GM19467 (cell line): ENCODE data around the gene GALNT3.

Experiments used
- ATAC-seq: cut with Tn5 transposase; IDR thresholded peaks from one replicate; pipeline ENCODE4 v1.9.1; 2021; ENCODE audit warnings: mild to moderate bottlenecking, moderate library complexity; ENCODE audit not compliant: unreplicated experiment

GALNT3 gene

GRCh38 chr2:165796819-165797530, 2.9 kb upstream of the GALNT3 start:
- no peak for ATAC-seq

DNA sequence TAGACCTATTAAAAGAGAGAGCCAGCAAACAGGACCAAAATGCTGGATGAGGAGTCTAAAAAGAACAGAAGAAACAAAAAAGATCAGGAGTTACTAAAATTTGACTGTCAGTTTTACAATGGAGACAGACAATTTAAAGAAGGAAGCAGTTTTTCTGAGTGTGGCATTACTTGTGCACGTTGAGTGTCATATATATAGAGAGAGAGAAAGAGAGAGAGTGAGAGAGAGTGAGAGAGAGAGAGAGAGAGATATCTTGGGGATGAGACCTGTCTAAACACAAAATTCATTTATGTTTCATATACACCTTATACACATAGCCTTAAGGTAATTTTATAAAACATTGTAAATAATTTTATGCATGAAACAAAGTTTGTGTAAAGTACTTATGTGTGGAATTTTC, 2.1 kb upstream of the GALNT3 start:
- ATAC-seq: no peak

DNA sequence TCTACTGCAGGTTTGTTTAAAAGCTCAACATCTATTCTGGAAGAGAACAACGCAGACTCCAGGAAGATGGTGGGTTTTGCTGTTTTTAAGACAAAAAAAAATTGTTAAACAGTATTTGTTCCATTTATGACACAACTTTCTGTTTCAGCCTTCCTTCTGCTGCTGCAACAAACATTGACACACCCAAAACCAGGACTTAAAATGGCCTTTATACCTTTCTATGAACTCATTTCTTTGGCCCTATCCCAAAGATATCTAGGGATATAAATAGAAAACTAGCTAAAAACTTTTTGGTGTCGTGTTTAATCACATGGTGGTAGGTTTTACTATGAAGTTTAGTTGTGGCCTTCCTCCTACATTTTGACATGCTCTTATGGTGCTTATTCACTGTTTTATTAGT, 964 bp upstream of the GALNT3 start:
- no peak for ATAC-seq

- ATAC-seq: peak; percentile 98
Observed at GRCh38 chr2:165794536-165794928, 485 bp upstream of the GALNT3 start.

GRCh38 chr2:165793161-165793778, 777 bp downstream of the GALNT3 start:
- ATAC-seq: no peak

- no peak for ATAC-seq
Observed at GRCh38 chr2:165792104-165792454, 2.0 kb downstream of the GALNT3 start.

GRCh38 chr2:165791421-165792103, 2.5 kb downstream of the GALNT3 start:
- ATAC-seq: no peak

DNA sequence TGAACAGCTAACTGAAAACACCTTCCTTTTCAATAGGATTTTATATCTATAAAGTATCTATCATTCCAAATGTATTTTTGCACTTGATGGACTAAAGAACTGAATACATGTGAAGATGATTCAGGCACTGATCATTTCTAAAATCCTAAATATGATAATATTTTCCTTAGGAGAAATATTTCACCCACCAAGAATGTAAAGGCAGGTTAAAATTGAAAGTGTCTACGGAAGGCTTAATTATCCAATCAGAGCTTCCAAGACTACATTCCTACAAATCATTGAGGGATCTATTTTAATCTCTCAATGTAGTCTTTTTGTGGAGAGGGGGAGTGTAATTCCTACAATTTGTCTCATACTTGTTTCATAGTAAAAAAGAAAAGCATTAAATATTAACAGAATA, 3.6 kb downstream of the GALNT3 start:
- ATAC-seq: no peak

- ATAC-seq: no peak
Observed at GRCh38 chr2:165787334-165787733, 6.7 kb downstream of the GALNT3 start.

- ATAC-seq: no peak
Observed at GRCh38 chr2:165779706-165780105, 14.3 kb downstream of the GALNT3 start.

- ATAC-seq: no peak
Observed at GRCh38 chr2:165778653-165779451, 15.2 kb downstream of the GALNT3 start.

- ATAC-seq: no peak
Observed at GRCh38 chr2:165778187-165778556, 15.9 kb downstream of the GALNT3 start.

DNA sequence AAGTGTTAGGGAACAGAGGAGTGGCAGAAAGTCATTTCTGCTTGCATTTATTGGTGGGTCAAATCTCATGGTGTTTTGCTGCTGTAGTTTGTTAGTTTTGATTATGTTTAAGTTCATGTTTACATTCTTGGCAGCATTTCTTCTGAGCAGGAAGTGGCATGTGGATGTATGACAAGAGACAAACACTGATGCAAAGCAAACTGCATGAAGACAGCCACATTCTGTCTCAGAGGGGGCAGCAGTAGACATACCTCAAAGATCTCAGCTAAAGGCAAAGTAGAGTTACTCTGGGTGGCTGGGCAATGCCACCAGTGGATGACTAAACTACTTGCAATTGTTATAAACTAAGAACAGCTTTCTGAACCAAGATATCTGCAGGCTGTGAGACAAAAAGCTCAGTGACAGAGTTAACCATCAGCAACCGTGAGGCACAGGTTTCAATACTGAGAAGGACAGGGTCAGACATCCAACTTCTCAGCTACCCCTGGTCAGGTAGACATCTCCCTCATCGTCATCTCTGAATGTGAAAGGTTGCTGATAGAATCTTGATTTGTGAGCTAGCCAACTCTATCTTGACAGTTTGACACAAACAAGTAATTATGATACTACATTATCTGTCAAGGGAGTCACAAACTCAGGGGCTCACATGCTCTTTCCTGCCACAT, 16.4 kb downstream of the GALNT3 start:
- no peak for ATAC-seq

- ATAC-seq: no peak
Observed at GRCh38 chr2:165776796-165777195, 17.3 kb downstream of the GALNT3 start.

GRCh38 chr2:165776013-165776412, 18.0 kb downstream of the GALNT3 start:
- no peak for ATAC-seq

DNA sequence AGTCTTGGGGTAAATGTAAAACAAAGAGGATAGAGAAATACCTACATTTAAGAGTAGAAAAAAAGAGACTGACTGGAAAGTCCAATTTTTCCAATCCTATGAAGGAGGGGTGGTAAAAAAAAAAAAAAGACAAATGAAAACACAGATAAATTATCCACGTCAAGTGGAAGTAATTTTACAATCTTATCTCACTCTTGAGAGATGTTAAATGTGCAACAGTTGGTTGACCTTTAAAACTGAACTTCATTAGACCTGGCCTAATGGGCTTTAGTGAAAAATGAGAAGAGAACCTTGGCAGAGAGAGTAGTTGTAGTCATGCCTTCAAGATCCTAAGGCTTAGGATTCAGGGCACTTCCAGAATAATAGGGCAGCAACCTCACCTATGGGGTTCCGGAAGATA, 20.4 kb downstream of the GALNT3 start:
- ATAC-seq: no peak

DNA sequence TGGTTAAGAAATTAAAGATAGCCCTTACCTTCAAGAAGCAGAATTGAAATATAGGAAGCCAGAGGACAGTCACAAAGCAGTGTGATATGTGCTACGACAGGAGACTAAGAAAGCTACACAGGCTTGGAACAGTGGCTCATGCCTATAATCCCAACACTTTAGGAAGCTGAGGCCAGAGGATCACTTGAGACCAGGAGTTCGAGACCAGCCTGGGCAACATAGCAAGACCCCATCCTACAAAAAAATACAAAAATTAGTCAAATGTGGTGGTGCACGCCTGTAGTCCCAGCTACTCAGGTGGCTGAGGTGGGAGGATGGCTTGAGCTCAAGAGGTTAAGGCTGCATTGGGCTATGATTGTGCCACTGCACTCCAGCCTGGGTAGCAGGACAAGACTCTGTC, 21.9 kb downstream of the GALNT3 start:
- ATAC-seq: no peak

DNA sequence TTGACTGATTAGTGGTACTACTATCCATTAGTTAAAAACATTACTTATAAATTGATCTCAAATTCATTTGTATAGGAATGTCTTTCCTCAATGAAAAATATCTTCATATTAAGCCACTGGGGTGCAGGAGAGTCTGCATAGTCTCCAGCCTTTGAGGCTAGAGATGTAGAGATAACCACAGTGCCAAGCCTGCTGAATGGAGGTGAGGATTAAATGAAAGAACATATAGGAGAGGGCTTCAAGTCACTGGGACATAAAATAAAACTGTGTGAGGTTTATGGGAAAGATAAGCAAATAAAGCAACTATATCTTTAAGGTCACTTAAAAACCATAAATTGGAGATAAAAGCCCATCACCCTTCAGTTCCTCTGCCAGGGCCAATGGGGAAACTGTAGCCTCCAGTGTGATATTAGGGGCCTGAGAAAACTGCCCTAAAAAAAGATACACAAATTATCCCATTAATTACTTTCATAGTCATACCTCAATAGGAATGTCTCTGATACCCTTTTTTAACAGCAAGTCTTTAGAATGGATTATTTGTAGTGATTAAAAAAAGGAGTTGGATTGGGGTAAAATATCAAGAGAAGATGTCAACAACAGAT, 27.6 kb downstream of the GALNT3 start:
- no peak for ATAC-seq

DNA sequence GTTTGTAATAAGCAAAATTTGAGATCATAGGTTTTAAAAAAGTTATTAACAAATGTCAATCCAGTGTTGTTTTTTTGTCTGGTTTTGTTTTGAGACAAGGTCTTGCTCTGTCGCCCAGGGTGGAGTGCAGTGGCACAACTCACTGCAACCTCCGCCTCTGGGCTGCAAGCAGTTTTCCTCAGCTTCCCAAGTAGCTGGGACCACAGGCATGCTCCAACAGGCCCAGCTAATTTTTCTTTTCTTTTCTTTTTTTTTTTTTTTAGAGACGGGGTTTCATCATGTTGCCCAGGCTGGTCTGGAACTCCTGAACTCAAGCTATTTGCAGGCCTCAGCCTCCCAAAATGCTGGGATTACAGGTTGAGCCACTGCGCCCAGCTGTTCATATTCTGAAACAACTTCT, 31.3 kb downstream of the GALNT3 start:
- no peak for ATAC-seq

- no peak for ATAC-seq
Observed at GRCh38 chr2:165757906-165758675, 36.0 kb downstream of the GALNT3 start.
